ENCODE results near the gene FOXD2. TPM values are rescaled to one million over a fixed set of nuclear protein-coding genes. Genes with fewer than 3 reads are reported as not detected.

FOXD2 gene
- total RNA-seq, 1 donor from 2014 or later = not detected

DNA sequence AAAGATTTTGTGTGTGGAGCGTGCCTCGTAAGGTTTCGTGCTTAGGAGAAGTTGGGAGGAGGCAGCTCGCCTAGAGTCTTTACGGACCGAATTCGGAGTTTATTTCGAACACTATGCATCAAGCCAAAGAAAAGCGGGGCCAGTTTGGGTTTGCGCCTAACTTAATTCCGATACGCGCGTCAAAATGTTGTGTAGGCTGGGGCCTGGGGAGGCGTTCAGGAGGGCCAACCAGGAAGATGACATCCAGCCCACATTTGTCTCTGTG is 6.4 kb downstream of the FOXD2 start:
- TF ChIP-seq, protein P1, sequence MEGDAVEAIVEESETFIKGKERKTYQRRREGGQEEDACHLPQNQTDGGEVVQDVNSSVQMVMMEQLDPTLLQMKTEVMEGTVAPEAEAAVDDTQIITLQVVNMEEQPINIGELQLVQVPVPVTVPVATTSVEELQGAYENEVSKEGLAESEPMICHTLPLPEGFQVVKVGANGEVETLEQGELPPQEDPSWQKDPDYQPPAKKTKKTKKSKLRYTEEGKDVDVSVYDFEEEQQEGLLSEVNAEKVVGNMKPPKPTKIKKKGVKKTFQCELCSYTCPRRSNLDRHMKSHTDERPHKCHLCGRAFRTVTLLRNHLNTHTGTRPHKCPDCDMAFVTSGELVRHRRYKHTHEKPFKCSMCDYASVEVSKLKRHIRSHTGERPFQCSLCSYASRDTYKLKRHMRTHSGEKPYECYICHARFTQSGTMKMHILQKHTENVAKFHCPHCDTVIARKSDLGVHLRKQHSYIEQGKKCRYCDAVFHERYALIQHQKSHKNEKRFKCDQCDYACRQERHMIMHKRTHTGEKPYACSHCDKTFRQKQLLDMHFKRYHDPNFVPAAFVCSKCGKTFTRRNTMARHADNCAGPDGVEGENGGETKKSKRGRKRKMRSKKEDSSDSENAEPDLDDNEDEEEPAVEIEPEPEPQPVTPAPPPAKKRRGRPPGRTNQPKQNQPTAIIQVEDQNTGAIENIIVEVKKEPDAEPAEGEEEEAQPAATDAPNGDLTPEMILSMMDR (IDR thresholded peaks at IDR 0.05; ENCODE audit: borderline replicate concordance) = no peak
- Histone ChIP-seq H3K36me3 (no peaks in the 10 kb centered on the region), H3K9me3 (replicated peaks) (no peaks in the 10 kb centered on the region), H3K4me1 (peaks cover 26% of the 10 kb centered on the region), H3K4me3 (peak overlapping the region; percentile 54), H3K27ac (replicated peaks) (no peak overlapping the region), H3K27me3 (ENCODE audit: low read depth) (peaks cover 100% of the 10 kb centered on the region)
- no peak for DNase-seq
- intact Hi-C loops (cut with micrococcal nuclease) = no loop called here

DNA sequence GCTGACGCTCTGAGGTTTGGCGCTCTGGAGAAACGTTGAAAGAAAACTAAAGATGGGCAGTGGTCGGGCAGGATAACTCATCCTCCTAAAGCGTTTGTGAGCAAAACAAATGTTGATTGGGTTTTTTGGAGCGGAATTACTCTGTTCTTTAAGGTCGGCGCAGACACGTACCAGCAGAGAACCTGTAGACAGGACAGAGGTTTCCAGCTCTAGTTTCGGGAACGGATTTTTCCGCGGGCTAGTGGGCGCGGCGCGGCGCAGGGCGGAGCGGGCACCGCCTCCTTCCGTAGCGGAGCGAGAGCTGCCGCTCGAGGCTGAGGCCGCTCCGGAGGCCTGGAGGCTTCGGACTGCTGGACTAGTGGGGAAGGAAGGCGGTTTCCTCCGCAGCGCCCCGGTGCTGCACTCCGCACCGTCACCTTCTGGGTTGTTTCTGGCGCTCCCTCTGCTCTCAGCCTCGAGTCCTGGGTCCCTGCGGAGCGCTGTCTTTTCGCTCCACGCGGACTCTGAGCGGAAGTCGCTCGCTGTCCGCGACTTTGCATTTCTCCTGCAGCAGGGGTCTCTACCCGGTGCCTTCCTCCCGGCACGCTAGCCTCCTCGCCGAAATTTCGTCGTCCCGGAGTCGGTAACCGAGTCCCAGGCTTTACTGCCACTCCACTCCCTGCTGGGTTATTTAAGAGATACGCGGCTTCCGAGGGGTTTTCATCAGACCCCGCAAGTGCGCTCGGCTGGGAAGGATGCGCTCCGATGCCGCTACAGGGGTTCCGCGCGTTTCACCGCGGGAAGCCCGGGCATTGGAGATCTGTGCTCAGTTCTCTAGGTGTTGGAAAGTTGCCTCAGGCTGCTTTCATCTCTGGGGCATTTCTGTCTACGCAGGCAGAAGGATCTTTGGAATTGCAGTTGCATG is 7.0 kb downstream of the FOXD2 start:
- Histone ChIP-seq H3K4me3 (peak overlapping the region; percentile 54), H3K27ac (replicated peaks) (no peak overlapping the region), H3K27me3 (ENCODE audit: low read depth) (peaks cover 100% of the 10 kb centered on the region), H3K4me1 (peaks cover 25% of the 10 kb centered on the region), H3K9me3 (replicated peaks) (no peaks in the 10 kb centered on the region), H3K36me3 (no peaks in the 10 kb centered on the region)
- intact Hi-C loops (cut with micrococcal nuclease) = no loop called here
- DNase-seq = no peak
- TF ChIP-seq, protein P1 (IDR thresholded peaks at IDR 0.05; ENCODE audit: borderline replicate concordance) = no peak

DNA sequence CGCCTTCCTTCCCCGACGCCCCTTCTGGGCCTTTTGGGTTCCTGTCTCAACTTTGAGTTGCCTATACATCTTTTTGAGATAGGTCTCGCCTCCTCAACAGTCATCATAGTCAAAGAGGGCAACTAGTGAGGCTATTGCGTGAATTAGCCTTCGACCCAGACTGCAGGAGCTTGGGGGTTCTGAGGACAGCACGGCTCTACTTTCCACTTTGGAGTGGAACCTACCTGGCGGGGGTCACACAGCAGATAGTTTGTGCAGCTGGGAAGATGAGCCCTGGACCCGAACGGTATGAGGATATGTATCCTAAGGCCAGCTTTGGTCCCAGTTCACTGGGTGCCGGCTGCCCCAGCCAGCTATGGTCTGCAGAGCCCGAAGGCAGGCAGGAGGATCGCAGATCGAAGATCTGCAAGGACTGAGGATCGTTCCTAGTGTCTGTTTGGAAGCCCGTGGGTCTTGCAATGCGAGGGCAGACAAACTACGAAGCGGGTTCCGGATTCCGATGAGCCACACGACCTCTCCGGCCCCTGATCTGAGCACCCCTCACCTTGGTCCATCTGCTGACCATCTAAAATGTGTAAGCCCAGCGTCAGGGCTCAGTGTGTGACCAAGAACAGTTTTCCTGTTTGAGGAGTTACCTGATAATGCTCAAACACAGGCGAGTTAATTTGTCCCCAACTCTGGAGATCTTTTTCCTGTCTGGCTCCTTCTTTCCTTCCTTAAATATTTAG is 8.1 kb downstream of the FOXD2 start:
- DNase-seq = no peak
- no peaks in the 10 kb centered on the region for H3K9me3 ChIP-seq (replicated peaks)
- H3K4me1 ChIP-seq = peaks cover 24% of the 10 kb centered on the region
- H3K36me3 ChIP-seq = no peaks in the 10 kb centered on the region
- TF ChIP-seq, protein P1 (IDR thresholded peaks at IDR 0.05; ENCODE audit: borderline replicate concordance) = no peak
- H3K4me3 ChIP-seq = no peak overlapping the region
- intact Hi-C loops (cut with micrococcal nuclease) = no loop called here
- H3K27me3 ChIP-seq (ENCODE audit: low read depth) = peaks cover 100% of the 10 kb centered on the region
- no peak overlapping the region for H3K27ac ChIP-seq (replicated peaks)

DNA sequence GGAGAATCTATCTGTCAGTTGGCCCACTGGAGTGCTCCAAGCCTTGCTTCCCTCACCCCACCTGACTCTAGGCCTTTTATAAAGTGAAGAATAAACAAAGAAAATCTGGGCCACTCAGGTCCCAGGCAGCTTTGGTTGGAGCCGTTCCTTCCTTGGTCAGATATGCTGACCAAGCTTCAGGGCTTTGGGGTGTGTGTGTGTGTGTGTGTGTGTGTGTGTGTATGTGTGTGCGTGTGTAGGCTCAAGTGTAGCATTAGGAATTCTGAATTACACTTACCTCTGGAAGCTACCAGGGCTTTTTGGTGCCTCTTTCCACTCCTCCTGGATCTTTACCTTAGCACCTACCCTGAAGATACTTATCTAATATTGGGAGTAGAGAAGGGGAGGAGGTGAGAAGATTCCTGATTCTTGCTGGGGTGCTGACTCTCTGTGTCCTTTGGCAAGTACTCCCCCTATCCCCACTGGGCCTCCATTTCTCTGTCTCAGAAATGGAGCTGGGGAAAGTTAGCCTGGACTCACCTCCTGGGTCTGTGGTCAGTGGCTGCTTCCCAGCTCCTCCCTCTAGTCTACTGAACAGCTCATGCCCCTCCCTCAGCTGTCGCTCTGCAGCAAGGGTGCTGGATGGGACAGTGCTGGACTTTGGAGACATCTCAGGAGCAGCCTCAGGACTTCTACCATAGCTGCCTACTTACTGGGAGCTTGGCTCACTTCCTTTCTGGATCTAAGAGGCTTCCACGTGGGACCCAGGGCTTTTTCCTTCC is 10.8 kb downstream of the FOXD2 start:
- Histone ChIP-seq H3K27me3 (ENCODE audit: low read depth) (peaks cover 100% of the 10 kb centered on the region), H3K27ac (replicated peaks) (no peak overlapping the region), H3K36me3 (no peaks in the 10 kb centered on the region), H3K4me1 (peaks cover 21% of the 10 kb centered on the region), H3K9me3 (replicated peaks) (no peaks in the 10 kb centered on the region), H3K4me3 (no peak overlapping the region)
- TF ChIP-seq, protein P1 (IDR thresholded peaks at IDR 0.05; ENCODE audit: borderline replicate concordance) = no peak
- intact Hi-C loops (cut with micrococcal nuclease) = no loop called here
- no peak for DNase-seq

DNA sequence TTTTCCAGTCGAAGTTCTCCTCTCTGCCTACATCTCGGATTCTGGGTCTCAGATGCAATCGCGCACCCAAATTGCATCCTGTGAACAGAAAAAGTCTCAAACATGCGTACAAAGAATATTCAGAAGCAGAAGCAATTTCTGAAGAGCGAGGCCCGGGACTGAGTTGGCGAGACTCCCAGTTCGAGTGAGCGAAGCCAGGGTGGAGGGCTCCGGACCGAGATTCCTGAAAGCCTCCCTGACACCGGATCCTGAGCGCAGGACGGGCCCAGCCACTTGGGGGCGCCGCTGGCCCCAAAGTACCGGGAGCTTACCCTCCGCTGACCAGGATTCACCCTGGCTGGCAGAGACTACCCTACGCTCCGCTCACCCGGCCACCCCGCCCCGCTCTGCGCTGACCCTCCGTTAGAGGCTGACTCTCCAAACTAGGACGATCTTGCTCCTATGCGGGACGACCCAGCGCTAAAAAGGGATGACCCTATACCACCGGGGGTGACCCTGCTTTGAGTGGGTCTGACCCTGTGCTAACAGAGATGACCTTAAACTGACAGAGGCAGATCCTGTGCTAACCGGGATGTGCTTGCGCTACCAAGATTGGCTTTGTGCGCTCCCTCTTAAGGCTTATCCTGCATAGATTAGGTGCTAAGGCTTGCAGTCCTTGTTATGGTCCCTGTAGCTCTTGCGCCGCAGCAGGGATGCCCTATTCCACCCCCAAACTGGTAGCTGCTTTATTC is 12.1 kb downstream of the FOXD2 start:
- Histone ChIP-seq H3K4me3 (no peak overlapping the region), H3K27me3 (ENCODE audit: low read depth) (peaks cover 100% of the 10 kb centered on the region), H3K4me1 (peaks cover 7% of the 10 kb centered on the region), H3K9me3 (replicated peaks) (no peaks in the 10 kb centered on the region), H3K27ac (replicated peaks) (no peak overlapping the region), H3K36me3 (no peaks in the 10 kb centered on the region)
- intact Hi-C loops (cut with micrococcal nuclease) = no loop called here
- TF ChIP-seq, protein P1 (IDR thresholded peaks at IDR 0.05; ENCODE audit: borderline replicate concordance) = peak; percentile 57
- peak; percentile 31 for DNase-seq
